OCI-LY7 (cell line): ENCODE measurements around the gene CSTF1.

Source experiments
- EZH2phosphoT487 ChIP-seq: fragments of 200-600 bp; sonication (generic); IDR thresholded peaks from 2 replicates; pipeline ENCODE4 v1.6.1; 2018; ENCODE audit warnings: low read depth, borderline replicate concordance, mild to moderate bottlenecking, mixed run types, antibody characterized with exemption, low read length, moderate library complexity, mixed read lengths
- TF ChIP-seq, protein P1 (sequence below): fragments of 200-600 bp; sonication (generic); conservative IDR thresholded peaks from 2 replicates; pipeline ENCODE4 v1.5.1; 2014; ENCODE audit warnings: mild to moderate bottlenecking, antibody characterized with exemption, low read length, moderate library complexity, mixed read lengths

DNA sequence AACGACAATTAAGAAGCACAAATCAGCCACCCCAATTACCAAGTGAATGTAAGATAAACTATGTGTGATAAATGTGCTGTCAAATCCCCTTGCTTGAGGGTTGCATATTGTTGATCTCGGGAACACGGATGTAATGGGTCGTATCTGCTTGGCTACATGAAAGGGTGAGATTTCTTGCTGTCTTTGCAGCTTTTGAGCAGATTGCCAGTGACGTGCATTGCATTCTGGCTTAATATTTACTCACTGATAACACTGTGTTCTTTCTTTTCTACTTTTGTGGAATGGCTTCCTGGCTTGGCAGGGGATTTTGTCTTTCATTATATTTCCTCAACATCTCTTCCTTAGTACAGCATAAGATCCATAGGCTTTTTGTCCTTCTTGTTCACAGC lies 44.1 kb upstream of the CSTF1 start:
- TF ChIP-seq, protein P1, sequence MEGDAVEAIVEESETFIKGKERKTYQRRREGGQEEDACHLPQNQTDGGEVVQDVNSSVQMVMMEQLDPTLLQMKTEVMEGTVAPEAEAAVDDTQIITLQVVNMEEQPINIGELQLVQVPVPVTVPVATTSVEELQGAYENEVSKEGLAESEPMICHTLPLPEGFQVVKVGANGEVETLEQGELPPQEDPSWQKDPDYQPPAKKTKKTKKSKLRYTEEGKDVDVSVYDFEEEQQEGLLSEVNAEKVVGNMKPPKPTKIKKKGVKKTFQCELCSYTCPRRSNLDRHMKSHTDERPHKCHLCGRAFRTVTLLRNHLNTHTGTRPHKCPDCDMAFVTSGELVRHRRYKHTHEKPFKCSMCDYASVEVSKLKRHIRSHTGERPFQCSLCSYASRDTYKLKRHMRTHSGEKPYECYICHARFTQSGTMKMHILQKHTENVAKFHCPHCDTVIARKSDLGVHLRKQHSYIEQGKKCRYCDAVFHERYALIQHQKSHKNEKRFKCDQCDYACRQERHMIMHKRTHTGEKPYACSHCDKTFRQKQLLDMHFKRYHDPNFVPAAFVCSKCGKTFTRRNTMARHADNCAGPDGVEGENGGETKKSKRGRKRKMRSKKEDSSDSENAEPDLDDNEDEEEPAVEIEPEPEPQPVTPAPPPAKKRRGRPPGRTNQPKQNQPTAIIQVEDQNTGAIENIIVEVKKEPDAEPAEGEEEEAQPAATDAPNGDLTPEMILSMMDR = no peak
- no peak for TF ChIP-seq EZH2phosphoT487
